ENCODE results near the gene MTMR10.
A peak's percentile ranks its signal among the peaks of the same experiment; 100 is the strongest.

MTMR10 gene

DNA sequence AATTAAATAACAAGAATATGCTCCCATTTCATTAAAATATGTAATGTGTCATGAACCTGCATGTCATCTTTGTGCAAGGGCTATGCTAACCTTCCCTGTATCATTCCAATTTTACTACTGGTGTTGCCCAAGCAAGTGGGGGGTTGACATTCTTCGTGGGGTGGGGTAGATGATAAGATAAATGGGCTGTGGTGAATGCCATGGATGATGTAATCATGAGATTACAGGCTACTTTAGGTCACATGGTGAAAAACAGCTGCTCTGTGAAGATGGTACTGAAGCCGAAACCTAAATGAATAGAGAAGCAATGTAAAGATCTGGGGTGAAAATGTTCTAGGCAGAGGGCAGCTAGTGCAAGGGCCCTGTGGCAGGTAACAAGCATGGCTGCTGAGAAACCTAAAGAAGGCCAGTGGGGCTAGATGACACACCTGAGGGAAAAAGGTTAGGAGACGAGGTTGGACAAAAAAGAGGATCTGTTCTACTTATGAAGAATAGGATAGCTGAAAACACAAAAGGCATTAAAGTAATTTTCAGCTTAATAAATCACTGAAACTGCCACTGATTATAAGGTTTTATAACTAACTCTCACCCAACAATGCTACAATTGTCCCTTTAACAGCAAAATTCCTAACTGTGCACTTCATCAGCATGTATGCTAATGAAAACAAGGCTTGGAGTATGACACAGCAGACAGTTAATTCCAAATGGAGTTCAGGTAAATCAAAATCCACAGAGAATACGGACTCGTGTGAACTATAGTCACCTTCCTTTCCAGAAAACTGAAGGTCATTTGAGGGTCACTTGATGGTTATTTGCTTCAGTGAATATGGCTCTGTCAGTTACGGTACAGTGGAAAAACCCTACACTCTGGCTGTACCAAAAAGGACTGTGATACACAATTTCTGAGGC lies 35.0 kb downstream of the MTMR10 start:
- peak; percentile 4 for DNase-seq (ENCODE audit: low read depth)
- TF ChIP-seq CTCF (IDR thresholded peaks at IDR 0.05; ENCODE audit: control insufficient read depth, insufficient read depth, low read depth, low read length, missing control alignments): no peak
- H3K4me3 ChIP-seq (ENCODE audit: control insufficient read depth, low read depth, low read length): no peak overlapping the region

DNA sequence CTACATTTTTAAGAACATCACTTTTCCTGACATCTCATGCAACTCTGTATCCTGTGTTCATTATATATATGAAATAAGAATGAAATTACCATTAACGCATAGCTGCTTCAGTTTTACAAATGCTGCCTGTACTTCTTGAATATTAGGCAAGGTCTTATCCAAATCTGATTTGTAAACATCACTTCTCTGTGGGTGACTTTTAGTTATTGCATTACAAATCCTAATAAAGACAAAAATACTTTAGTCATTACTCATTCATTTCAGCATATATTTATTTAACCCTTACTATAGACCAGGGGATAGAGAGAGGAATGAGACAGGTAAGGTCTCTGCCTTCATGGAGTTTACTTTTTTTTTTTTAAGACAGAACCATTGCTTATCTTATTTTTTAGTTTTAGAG lies 36.8 kb downstream of the MTMR10 start:
- DNase-seq (ENCODE audit: low read depth): no peak

GRCh38 chr15:30953731-30954378 lies 37.6 kb downstream of the MTMR10 start:
- H3K4me3 ChIP-seq (ENCODE audit: control insufficient read depth, low read depth, low read length): no peak overlapping the region
- no peak for TF ChIP-seq CTCF (IDR thresholded peaks at IDR 0.05; ENCODE audit: control insufficient read depth, insufficient read depth, low read depth, low read length, missing control alignments)
- peak; percentile 64 for DNase-seq (ENCODE audit: low read depth)

More for the DNA sequence above, 36.8 kb downstream of the MTMR10 start:
- no peak for TF ChIP-seq CTCF (IDR thresholded peaks at IDR 0.05; ENCODE audit: control insufficient read depth, insufficient read depth, low read depth, low read length, missing control alignments)
- no peak overlapping the region for H3K4me3 ChIP-seq (ENCODE audit: control insufficient read depth, low read depth, low read length)

DNA sequence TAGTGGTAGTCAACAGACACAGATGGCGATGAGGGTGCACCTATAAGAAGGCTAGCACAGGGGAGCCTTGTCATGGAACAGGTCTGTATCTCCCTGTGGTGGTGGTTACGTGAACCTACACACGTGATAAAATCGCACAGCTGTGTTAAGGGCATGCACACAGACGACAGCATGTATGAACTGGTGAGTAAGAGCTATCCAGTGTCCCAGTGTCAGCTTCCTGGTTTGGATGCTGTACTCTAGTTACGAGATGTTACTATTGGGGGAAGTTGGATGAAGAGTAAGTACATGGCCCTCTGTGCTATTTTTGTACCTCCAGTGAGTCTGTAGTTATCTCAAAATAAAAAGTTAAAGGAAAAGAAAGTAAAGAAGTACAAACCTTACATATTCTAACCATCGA lies 38.2 kb downstream of the MTMR10 start:
- no peak overlapping the region for H3K4me3 ChIP-seq (ENCODE audit: control insufficient read depth, low read depth, low read length)
- DNase-seq (ENCODE audit: low read depth): no peak
- TF ChIP-seq CTCF (IDR thresholded peaks at IDR 0.05; ENCODE audit: control insufficient read depth, insufficient read depth, low read depth, low read length, missing control alignments): no peak

GRCh38 chr15:30943654-30944335 lies 47.6 kb downstream of the MTMR10 start:
- no peak overlapping the region for H3K4me3 ChIP-seq (ENCODE audit: control insufficient read depth, low read depth, low read length)
- no peak for TF ChIP-seq CTCF (IDR thresholded peaks at IDR 0.05; ENCODE audit: control insufficient read depth, insufficient read depth, low read depth, low read length, missing control alignments)
- DNase-seq (ENCODE audit: low read depth): no peak

- DNase-seq (ENCODE audit: low read depth): no peak
- TF ChIP-seq CTCF (IDR thresholded peaks at IDR 0.05; ENCODE audit: control insufficient read depth, insufficient read depth, low read depth, low read length, missing control alignments): no peak
Observed at GRCh38 chr15:30941520-30941919, 49.9 kb downstream of the MTMR10 start.

More at GRCh38 chr15:30941520-30941919, 49.9 kb downstream of the MTMR10 start:
- no peak overlapping the region for H3K4me3 ChIP-seq (ENCODE audit: control insufficient read depth, low read depth, low read length)
